Pons (tissue), 1 donor: Measurements from ENCODE around the gene APOL6.
A peak's percentile ranks its signal among the peaks of the same experiment; 100 is the strongest.
"Not testable (repeated sequence)": the region's sequence is repeated elsewhere in the genome, so short reads cannot be mapped to it uniquely, and the experiment has no call there.

Source experiments
- DNase-seq: peaks from one replicate; pipeline ENCODE4 v3.0.0-alpha.2; 2016; ENCODE audit warnings: low spot score

APOL6 gene

DNA sequence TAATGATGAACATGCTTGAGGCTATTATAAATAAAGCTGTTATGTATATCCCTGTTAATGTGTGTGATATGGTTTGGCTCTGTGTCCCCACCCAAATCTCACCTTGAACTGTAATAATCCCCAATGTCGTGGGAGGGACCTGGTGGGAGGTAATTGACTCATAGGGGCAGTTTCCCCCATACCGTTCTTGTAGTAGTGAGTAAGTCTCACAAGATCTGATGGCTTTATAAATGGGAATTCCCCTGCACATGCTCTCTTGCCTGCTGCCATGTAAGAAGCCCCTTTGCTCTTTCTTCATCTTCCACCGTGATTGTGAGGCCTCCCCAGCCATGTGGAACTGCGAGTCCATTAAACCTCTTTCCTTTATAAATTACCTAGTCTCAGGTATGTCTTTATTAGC, 31.2 kb downstream of the APOL6 start:
- not testable (repeated sequence) for DNase-seq

DNA sequence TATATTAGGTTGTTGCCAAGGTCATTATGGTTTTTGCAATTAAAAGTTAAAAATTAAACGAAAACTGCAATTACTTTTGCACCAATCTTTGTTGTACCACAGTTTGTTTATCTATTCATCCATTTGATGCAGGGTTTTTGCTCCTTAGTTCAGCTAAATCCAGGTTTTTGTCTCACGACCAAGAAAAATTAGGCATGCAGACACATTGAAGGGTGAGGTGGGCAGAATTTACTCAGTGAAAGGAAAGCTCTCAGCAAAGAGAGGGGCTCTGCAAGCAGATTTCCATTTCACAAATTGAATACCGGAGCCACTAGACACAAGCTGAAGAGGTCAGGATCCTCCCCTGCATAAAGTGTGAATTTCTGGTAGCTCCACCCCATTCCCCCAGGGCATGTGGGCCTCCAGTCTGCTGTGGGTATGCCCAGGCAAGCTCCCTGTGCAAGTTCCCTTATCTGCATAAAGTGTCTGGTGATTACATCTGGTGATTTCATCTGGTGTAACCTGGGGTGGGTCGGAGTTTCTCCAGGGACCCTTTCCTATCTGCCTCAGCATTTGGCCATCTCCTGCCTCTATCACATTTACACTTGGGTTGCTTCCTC, 33.3 kb downstream of the APOL6 start:
- no peak for DNase-seq

DNA sequence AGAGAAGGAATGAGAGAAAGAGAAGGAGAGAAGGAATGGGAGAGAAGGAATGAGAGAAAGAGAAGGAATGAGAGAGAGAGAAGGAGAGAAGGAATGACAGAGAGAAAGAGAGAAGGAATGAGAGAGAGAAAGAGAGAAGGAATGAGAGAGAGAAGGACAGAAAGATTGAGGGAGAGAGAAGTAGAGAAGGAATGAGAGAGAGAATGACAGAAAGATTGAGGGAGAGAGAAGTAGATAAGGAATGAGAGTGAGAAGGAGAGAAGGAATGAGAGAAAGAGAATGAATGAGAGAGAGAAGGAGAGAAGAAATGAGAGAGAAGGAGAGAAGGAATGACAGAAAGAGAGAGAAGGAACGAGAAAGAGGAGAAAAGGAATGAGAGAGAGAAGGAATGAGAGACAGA, 35.3 kb downstream of the APOL6 start:
- no peak for DNase-seq

GRCh38 chr22:35684270-35684700, 36.0 kb downstream of the APOL6 start:
- DNase-seq: peak; percentile 28

GRCh38 chr22:35684732-35685131, 36.5 kb downstream of the APOL6 start:
- no peak for DNase-seq

DNA sequence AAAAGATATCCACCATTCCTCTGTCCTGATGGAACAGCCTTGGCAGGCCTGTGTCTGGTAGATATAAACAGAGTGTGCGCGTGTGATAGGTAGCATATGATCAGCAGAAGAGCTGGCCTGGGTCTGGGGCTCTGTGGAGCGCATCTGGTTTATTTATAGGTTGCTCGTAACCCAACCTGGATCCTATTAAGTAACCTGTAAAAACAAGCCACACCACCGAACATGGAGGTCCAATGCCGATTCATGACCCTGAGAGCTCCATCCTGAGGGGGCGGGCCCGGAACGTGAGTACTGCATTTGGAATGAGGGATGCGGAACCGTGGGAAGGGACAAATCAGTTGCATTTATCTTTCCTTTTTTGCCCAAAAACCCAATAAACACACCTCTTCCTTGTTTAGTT, 37.5 kb downstream of the APOL6 start:
- no peak for DNase-seq

DNA sequence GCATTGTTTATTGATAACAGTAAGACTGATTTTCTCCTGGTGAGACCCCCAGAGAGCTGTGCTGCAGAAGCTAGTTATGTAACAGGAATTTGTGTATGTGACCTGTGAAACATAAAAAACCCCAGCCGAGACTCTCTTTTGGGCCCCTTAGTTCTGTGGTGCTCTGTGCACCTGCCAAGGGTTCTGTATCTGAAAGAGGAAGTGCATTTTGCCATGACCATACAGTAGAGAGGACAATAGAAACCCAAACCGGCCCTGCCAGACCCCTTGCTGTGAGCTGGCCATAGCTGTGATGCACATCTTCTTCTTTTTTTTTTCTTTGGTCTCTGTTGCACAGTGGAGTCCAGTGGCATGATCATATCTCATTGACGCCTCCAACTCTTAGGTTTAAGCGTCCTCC, 38.1 kb downstream of the APOL6 start:
- DNase-seq: no peak

DNA sequence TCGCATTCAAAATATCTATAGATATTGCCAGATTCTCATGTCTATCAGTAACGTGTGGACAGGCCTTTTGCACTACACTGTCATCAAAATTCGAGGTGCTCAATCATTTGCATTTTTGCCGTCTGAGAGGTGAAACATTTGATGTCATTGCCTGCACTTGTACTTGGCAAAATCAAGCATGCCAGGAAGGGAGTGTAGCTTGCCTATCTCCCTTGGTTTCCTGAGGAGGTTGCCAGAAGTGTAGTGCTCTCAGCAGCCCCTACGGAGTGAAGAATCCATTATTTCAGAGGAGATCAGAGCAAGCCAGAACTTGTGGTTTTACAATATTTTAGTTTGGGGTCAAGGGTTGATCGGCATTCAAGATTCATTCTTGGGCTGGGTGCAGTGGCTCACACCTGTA, 39.2 kb downstream of the APOL6 start:
- DNase-seq: no peak

DNA sequence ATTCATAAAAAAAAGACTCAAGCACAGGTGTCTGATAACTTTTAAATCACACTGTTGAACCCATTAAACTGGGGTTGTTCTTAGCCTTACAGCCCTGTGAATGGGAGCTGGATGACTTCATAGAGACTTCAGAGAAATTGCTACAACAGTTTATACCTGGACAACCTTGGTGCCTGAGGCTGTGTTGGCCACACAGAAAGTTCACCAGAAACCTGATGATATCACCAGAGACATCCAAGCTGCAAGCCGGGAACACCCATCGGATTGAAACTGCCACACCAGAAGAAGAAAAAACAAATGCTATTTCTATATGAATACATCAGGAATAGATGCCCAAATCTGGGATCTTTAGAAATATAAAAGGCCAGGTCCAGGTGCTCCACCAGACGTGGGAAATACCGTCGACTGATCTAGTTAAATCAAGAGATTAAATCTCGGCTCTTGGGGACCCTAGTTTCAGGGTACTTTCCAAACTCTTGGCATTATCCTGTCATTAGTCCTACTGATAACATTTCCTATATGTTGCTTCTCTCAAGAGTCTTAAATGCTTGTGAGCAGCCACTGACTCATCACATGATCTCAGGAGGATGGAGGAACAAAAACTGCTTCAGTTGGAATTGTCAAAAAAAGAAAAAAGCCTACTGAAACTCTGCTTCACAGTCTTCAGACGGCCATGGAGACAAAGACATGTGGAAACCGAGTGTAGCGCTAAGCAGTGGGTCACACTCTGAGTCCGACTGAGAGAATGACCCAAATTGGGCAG, 40.8 kb downstream of the APOL6 start:
- no peak for DNase-seq

DNA sequence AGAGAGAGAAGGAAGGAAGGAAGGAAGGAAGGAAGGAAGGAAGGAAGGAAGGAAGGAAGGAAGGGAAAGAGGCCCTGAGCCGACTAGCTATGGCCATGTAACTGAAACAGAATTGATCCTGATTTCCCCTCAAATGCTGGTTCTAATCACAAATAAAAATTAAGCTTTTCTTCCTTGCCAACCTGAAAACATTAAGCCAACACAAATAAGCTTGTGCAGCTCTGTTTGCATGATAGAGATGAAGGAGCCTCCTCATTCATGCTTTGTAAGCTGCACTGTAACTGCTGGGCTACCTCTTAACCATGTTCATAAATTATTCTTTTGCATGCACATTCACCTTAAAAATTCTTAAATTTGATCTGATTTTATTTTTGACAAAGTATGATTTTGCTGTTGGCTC, 41.8 kb downstream of the APOL6 start:
- DNase-seq: no peak

DNA sequence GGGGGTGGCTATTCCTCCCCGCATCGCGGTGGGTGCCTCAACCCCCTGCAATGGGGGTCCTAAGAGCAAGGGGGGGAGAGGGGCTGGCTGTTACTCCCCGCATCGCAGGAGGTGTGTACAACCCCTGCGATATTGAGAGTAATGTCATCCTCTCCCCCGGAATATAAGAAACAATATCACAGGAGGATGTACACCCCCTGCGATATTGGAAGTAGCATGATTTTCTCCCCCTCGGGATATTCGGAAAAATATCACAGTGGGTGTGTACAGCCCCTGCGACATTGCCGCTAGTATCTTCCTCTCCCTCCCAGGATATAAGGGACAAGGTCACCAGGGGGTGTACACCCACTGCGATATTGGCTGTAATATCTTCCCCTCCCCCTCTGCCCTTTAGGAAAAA, 47.0 kb downstream of the APOL6 start:
- DNase-seq: no peak

- no peak for DNase-seq
Measured at GRCh38 chr22:35697142-35697541, 48.9 kb downstream of the APOL6 start.

DNA sequence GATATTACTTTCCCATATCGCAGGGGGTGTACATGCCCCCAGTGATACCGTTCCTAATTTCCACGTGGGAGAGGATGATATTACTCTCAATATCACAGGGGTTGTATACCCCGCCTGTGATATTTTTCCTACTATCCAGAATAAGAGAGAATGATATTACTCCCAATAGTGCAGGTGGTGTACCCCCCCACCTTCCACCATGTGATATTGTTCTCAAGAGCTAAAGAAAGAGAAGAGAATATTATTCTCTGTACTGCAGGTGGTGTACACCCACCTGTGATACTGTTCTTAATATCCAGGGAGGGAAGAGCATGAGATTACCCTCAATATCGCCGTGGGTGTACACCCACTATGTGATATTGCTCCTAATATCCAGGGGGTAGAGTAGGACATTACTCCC, 51.6 kb downstream of the APOL6 start:
- not testable (repeated sequence) for DNase-seq

- DNase-seq: no peak
Measured at GRCh38 chr22:35703861-35704584, 55.8 kb downstream of the APOL6 start.

- DNase-seq: no peak
Measured at GRCh38 chr22:35705141-35705540, 56.9 kb downstream of the APOL6 start.

GRCh38 chr22:35708453-35708852, 60.2 kb downstream of the APOL6 start:
- no peak for DNase-seq

GRCh38 chr22:35708917-35709316, 60.7 kb downstream of the APOL6 start:
- DNase-seq: no peak

GRCh38 chr22:35711336-35711735, 63.1 kb downstream of the APOL6 start:
- no peak for DNase-seq

GRCh38 chr22:35712672-35713071, 64.4 kb downstream of the APOL6 start:
- no peak for DNase-seq

DNA sequence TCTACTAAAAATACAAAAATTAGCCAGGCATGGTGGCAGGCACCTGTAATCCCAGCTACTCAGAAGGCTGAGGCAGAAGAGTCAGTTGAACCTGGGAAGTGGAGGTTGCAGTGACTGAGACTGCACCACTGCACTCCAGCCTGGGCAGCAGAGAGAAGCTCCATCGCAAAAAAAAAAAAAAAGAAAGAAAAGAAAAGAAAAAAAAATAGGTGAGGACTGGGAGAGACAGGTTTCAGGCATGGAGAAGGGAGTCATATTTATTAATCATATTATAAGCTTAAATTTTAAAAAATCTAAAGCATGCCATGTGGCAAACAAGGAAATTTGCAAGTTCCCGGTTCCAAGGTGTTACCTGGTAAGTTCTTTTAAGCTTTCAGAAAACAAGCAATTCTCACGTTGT, 69.3 kb downstream of the APOL6 start, which contains the start of gene APOL5:
Gene APOL5, plus strand, starts transcription at position 301 of the 400 bp plus-strand sequence. Its CDS starts 0 bp downstream, at position 301.
- DNase-seq: no peak
